SHP77 treated with DMSO at 0.1 percent for 48 hours (cell line): ENCODE results near the gene MROH7.
A peak's percentile ranks its signal among the peaks of the same experiment; 100 is the strongest.

Experiments
- DNase-seq: peaks from one replicate; lab custom pipeline; 2025; lab: John Stamatoyannopoulos, UW

Gene MROH7

GRCh38 chr1:54651608-54652007 lies 10.0 kb downstream of the MROH7 start:
- no peak for DNase-seq

DNA sequence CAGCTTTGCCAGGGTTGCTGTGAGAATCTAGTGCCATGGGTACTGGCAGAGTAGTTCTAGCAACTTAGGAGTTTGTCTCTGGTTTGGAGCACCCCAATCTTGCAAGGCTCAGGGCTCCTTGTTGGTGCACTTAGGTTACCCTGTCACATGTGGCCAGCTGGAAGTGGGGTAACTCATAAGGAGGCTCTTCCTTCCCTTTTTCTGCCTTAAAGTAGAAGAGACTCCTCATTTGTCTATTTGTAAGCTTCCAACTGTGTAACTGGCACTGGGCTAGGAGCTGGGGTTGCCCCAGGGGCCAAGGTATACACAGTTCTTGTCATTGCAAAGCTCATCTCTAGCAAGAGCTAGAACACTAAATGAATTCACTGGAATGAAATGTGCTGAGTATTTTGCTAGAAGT lies 10.6 kb downstream of the MROH7 start:
- no peak for DNase-seq

DNA sequence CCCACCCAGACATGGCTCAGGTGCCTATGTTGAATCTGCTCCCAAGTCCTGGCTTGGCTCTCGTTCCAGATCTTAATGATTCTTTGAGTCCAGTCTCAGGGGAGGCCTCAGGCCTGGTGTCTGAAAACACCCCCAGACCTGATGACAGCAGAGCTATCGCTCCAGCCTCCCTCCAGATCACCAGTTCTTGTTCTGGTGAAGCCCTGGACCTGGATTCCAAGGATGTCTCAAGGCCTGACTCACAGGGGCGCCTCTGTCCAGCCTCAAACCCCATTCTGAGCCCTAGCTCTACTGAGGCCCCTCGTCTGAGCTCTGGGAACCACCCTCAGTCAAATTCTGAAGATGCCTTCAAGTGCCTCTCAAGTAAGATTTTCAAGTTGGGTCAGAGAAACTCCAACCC lies 11.4 kb downstream of the MROH7 start:
- DNase-seq, result no peak

GRCh38 chr1:54658164-54658913 lies 16.8 kb downstream of the MROH7 start:
- DNase-seq, result no peak

GRCh38 chr1:54663725-54664124 lies 22.1 kb downstream of the MROH7 start:
- DNase-seq, result no peak

- no peak for DNase-seq
Measured at GRCh38 chr1:54664364-54664763, 22.8 kb downstream of the MROH7 start.

GRCh38 chr1:54665852-54666251 lies 24.3 kb downstream of the MROH7 start:
- no peak for DNase-seq

DNA sequence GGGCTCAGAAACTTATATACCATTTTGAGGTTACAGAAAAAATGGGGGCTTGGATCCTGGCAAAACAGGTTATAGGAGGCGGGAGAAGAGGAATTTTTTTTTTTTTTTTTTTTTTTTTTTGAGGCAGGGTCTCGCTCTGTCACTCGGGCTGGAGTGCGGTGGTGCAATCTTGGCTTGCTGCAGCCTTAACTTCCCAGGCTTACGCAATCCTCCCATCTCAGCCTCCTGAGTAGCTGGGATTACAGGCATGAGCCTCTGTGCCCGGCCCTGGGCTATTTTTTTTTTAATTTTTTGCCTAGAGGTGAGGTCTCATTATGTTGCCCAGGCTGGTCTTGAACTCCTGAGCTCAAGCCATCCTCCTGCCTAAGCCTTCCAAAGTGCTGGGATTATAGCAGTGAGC lies 24.7 kb downstream of the MROH7 start:
- no peak for DNase-seq

GRCh38 chr1:54667797-54668196 lies 26.2 kb downstream of the MROH7 start:
- DNase-seq, result no peak

- DNase-seq, result no peak
Measured at GRCh38 chr1:54668567-54668966, 27.0 kb downstream of the MROH7 start.

DNA sequence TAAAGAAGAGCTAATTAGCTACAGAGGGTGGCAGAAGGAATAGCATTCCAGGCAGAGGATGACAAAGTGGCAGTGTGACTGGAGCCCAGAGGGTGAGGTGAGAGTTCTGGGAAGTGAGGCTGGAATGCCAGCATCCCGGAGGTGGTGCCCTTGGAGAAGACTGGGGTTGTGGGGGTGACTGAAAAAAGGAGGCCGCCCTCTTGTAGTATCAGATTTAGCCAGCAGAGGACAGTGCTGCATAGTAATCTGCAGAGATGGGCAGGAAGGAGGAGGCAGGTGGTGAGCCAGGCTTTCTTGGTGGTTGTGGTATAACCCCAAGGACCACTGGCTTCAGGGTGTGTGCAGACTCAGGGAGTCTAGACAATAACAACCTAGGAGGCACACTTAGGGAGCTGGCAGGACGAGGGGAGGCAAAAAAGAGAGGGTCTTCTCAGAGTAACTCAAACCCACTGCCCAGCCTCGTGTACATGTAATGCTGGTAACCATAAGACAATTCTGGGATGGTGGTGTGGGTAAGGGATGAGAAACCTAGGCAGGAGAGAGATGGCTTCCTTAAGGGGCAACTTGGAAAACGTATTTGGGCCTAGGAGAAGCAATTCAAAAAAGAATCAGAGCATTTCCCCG lies 30.5 kb downstream of the MROH7 start:
- DNase-seq, result peak; percentile 27

DNA sequence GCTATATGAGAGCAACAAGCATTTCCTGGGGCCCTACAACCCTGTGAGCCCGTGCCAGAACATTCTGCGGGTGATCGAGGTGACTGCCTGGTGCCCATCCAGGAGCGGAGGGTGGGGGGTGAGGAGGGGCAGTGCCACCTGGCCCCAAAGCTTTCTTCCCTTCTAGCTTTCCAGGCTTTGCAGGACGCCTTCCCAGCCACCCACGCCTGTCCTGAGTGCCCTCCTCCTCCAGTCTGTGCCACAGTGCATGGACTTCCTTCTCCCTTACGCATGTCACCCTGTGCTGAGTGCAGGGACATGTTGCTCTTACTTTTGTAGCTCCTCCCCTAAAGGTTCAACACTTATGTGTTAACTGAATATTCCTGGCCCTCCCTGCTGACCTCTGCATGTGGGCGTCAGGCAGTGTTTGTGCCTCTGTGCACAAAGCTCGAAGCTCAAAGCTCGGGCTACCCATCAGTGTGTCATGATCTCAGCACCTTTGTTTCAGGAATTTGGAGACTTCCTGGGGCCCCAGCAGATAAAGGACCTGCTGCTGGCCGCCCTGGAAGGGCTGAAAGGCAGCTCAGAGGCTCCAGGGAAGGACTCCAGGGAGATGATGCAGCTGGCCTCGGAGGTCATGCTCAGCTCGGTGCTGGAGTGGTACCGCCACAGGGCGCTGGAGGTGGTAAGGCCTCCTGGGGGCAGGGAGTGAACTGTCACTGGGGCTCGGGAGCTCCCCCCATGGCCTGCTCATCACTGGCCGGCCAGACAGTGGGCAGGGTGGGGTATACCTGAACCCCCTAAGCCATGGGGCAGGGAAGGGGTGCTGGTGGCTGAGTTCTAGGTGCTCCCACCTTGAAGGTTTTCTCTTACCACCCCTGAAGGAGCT lies 37.4 kb downstream of the MROH7 start:
- DNase-seq, result no peak

- DNase-seq, result no peak
Measured at GRCh38 chr1:54679706-54680105, 38.1 kb downstream of the MROH7 start.

GRCh38 chr1:54680387-54680786 lies 38.8 kb downstream of the MROH7 start:
- no peak for DNase-seq

GRCh38 chr1:54681358-54681757 lies 39.8 kb downstream of the MROH7 start:
- no peak for DNase-seq

DNA sequence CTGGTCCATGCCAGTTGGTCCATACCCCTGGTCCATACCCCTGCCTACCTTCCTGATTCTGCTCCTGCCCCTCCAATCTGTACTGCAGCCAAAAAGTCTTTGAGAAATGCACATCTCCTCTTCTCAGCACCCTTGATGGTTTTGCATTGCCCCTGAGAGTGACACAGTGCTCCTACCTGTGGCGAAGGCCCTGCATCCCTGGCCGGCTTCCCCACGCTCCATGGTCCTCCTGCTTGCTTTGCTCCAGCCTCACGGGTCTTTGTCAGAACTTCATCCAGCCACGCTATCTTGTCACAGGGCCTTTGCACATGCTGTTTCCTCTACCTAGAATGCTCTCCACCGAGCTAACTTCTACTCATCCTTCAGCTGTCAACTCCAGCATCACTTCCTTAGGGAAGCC lies 41.9 kb downstream of the MROH7 start:
- no peak for DNase-seq

DNA sequence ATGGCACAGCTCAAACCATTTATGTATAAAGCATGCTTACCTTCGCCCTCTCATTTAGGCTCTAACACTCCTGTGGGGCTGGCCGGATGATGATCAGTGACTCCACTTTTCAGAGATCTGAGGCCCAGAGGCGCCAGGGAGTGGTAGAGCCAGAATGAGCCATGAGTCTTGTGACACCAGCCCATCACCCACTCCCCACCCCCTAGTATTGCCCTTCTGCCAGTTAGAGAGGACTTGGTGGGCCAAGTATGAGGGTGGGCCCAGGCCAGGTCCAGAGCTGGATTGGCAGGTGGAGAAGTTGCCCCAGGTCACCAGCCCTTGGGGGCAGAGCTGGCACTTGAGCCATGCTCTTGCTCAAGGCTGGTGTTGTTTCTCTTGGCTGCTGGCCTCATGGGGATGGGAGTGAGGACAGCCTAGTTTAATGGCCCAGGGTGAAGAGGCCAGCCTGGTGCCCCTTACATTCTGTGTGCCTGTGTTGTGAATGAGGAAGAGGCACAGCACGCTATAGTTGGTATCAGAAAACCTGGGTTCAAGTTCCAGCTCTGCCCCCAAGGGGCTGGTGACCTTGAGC lies 43.8 kb downstream of the MROH7 start:
- no peak for DNase-seq

DNA sequence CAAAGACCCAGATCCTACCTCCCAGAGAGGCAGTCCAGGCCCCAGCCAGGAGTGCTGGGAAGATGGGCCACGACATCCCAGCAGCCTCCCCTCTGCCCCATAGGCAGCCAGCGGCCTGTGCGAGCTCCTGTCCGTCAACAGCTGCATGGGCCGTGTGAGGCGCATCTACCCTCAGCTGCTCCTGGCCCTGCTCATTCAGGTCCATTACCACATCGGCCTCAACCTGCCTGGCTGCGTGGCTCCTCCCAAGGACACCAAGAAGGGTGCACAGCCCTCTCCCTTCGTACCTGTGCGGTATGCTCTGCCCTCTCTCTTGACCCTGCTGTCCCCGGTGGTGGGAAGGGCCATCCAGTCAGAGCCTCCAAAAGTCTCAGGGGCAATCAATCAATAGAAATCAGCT lies 44.6 kb downstream of the MROH7 start:
- DNase-seq, result no peak

DNA sequence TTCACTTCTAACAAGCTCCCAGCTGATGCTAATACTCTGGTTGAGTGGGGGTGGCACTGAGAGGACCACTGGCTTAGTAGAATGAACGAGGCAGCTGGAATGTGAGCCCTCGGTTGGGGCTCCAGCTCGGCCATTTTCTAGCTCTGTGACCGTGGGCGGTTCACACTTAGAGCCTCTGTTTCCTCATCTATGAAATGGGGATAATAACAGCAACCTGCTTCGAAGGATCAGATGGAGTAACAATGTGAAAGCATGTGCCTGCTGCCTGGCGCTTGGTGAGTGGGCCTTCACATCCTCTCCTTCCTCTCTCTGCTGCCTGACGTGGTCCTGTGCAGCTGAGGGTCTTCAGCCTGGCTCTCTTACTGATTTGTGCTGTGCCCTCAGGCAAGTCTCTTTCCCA lies 53.2 kb downstream of the MROH7 start:
- DNase-seq, result no peak

DNA sequence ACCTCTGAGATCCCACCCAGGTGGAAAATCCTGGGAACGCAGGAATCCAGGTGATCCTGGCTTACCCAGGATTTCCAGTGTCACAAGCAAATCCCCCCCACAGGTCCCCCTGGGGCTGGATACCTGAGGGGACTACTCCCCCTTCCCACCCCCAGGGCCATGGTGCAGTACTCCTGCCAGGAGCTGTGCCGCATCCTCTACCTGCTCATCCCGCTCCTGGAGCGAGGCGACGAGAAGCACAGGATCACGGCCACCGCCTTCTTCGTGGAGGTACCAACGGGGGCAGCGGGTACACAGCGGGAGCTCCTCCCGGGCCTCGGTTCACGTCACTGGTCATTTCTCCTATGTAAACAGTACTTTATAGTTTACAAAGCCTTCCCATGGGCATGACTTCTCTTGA lies 53.6 kb downstream of the MROH7 start:
- no peak for DNase-seq

- no peak for DNase-seq
Measured at GRCh38 chr1:54695764-54696163, 54.2 kb downstream of the MROH7 start.

- DNase-seq, result no peak
Measured at GRCh38 chr1:54696262-54696661, 54.7 kb downstream of the MROH7 start.

GRCh38 chr1:54697896-54698295 lies 56.3 kb downstream of the MROH7 start:
- DNase-seq, result no peak
